NCI-H460 (cell line): ENCODE data around the gene AADAC. TPM values are rescaled to one million over a fixed set of nuclear protein-coding genes. Genes with fewer than 3 reads are reported as not detected.
"Not testable (repeated sequence)": the region's sequence is repeated elsewhere in the genome, so short reads cannot be mapped to it uniquely, and the experiment has no call there.

ENCODE experiments used
- DNase-seq: peaks from one replicate; pipeline ENCODE4 v3.0.0-alpha.2; 2016; ENCODE audit warnings: low read depth; ENCODE audit errors: extremely low read depth
- total RNA-seq: library from RNA; depleted of rRNA; stranded (reverse); fragments of >200 nt; shearing (Covaris generic); gene quantifications from 2 replicates; pipeline ENCODE4 v1.2.3, GENCODE V29; 2014

Gene AADAC
- total RNA-seq, 1 experiment from 2014 or later, result 7.8 TPM

- peak; percentile 25 for DNase-seq
Observed at GRCh38 chr3:151795276-151795675, 18.6 kb upstream of the AADAC start.

- DNase-seq, result no peak
Observed at GRCh38 chr3:151796105-151796680, 17.7 kb upstream of the AADAC start.

- DNase-seq, result no peak
Observed at GRCh38 chr3:151798466-151798865, 15.4 kb upstream of the AADAC start.

GRCh38 chr3:151800431-151800830 lies 13.5 kb upstream of the AADAC start:
- DNase-seq, result no peak

GRCh38 chr3:151804267-151804666 lies 9.6 kb upstream of the AADAC start:
- DNase-seq, result no peak

GRCh38 chr3:151806838-151807237 lies 7.1 kb upstream of the AADAC start:
- no peak for DNase-seq

GRCh38 chr3:151808926-151809325 lies 5.0 kb upstream of the AADAC start:
- not testable (repeated sequence) for DNase-seq

- no peak for DNase-seq
Observed at GRCh38 chr3:151811474-151811873, 2.4 kb upstream of the AADAC start.

GRCh38 chr3:151814588-151814987 lies 672 bp downstream of the AADAC start:
- no peak for DNase-seq

- DNase-seq, result peak; percentile 76
Observed at GRCh38 chr3:151816091-151816604, 2.2 kb downstream of the AADAC start.

- DNase-seq, result no peak
Observed at GRCh38 chr3:151817473-151817872, 3.6 kb downstream of the AADAC start.

GRCh38 chr3:151818361-151818760 lies 4.4 kb downstream of the AADAC start:
- no peak for DNase-seq

GRCh38 chr3:151819910-151820309 lies 6.0 kb downstream of the AADAC start:
- DNase-seq, result no peak

- DNase-seq, result no peak
Observed at GRCh38 chr3:151827816-151828215, 13.9 kb downstream of the AADAC start.

GRCh38 chr3:151835751-151836525 lies 22.0 kb downstream of the AADAC start:
- DNase-seq, result no peak

GRCh38 chr3:151837057-151837456 lies 23.1 kb downstream of the AADAC start:
- DNase-seq, result peak; percentile 79

GRCh38 chr3:151838574-151839312 lies 24.8 kb downstream of the AADAC start:
- peak; percentile 77 for DNase-seq

GRCh38 chr3:151839313-151839631 lies 25.4 kb downstream of the AADAC start:
- DNase-seq, result no peak

- peak; percentile 42 for DNase-seq
Observed at GRCh38 chr3:151841801-151842200, 27.9 kb downstream of the AADAC start.

- peak; percentile 46 for DNase-seq
Observed at GRCh38 chr3:151843275-151843674, 29.4 kb downstream of the AADAC start.

GRCh38 chr3:151845306-151845905 lies 31.5 kb downstream of the AADAC start:
- no peak for DNase-seq
